NCI-H526 treated with DMSO at 0.1 percent for 48 hours (cell line): ENCODE data around the gene ZNF622.
A peak's percentile ranks its signal among the peaks of the same experiment; 100 is the strongest.

Experiments
- DNase-seq: peaks from one replicate; lab custom pipeline; 2025; lab: John Stamatoyannopoulos, UW

Gene ZNF622

GRCh38 chr5:16430349-16431089 lies 35.1 kb downstream of the ZNF622 start:
- no peak for DNase-seq

DNA sequence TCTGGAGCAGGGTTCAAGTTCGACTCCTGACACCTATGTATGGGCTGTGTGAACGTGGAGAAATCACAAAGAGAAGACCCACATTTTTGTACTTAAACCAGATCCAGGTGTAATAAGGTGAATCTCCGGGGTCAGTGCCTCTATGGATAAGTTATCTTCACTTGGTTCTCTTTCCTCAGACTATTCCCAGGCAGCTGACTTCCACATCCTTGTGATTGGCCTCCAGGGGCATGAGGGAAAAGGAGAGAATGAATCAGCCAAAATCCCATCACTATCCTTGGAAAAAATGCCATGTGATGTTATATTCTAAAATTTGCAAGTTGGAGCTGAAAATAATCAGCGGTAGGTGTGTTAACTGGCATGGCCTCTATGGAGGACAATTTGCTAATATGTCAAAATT lies 37.2 kb downstream of the ZNF622 start:
- no peak for DNase-seq

DNA sequence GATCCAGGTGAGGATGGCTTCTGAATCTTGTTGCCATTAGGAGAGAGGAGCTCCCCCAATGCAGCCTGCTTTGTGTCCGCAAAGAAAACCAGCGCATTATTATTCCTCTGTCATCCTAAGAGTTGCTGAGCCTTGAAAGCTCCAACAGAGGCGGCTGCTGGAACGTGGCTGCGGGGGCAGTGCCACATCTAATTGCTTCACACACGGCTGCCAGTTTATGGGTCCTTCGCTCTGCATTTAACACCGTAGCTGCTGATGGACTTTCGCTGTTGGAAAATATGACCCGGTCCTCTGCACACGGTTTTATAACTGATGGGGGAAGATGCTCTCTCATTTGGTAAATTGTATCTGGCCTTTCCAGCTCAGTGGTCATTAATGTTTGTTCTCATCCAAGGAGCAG lies 38.0 kb downstream of the ZNF622 start:
- no peak for DNase-seq

GRCh38 chr5:16418471-16418922 lies 47.1 kb downstream of the ZNF622 start:
- DNase-seq, result peak; percentile 57

DNA sequence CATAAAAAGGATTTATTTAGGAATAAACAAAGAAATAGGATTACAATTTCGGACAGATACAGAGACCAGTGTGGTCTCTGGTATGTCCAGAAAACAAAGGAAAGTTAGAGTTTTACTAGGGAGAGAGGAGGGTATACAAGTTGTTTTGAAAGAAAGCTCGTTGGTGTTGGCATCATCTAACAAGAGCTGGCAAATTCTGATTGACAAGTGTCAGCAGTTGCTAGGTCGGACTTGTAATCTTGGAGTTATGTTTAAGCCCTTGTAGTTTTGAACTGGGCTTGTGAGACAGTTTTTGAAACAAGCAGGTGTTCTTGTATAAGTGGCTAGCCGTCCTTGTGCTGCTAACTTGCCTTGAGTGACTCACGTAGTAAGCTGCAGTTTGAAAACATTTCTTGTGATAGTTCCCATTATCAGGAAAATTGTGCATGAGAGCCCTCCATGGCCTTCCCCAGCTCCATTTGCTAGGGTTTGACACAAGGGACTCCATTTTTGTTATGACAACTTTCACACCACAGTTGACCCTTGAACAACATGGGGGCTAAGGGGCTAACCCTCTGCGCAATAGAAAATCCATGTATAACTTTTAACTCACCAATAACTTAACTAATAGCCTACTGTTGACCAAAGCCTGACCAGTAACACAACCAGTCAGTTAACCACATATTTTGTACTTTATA lies 48.1 kb downstream of the ZNF622 start:
- DNase-seq, result no peak

DNA sequence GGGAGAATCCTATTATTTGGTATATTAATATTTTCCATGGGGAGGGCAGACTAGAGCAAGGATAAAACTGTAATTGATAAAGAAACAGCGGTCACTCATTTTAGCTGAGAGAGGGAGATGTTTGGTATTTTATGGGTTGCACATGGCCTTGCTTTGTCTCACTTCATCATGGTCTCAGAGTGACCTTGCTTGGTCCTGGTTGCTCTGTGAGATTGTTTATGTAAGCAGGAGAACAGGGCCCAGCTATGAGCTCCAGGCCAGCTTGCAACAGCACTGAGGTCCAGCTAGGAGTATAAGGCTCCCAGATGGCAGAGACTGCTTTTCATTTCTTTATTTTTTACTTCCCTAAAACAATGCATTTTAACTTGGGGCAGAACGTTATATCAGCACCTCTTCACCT lies 50.7 kb downstream of the ZNF622 start:
- DNase-seq, result no peak

DNA sequence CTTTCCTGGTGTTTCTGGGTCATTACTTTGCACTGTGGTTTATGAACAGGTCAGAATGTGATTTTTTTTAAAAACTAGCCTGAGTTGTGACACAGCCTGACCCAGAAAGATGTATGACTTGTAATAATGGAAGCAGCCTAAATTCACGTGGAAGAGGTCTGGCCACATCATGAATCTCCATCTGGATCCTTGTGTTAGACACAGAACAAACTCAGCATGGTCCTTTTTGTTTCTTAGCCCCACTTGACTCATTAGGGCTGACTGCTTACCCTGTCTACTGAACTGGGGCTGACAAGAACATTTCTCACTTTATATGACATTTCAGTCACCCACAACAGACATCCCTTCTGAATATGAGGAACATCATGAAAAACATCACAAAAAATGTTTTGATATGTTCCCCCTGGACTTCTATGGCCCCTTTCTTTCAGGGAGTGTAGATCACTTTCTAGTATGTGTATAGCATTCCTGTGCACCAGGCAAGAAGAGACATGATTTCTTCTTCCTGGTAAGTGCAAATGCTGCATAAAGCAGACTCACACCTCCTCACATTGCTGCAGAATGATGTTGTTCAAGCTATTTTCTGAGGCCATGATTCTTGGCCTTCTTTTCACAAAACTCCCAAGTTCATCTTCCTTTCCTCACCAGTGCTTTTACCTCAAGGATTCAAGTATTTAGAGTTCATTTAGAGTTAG lies 52.3 kb downstream of the ZNF622 start:
- DNase-seq, result no peak

GRCh38 chr5:16412556-16412955 lies 53.0 kb downstream of the ZNF622 start:
- DNase-seq, result no peak

- DNase-seq, result no peak
These were observed 53.7 kb downstream of the ZNF622 start for GRCh38 chr5:16411741-16412455.

GRCh38 chr5:16411235-16411634 lies 54.4 kb downstream of the ZNF622 start:
- no peak for DNase-seq

DNA sequence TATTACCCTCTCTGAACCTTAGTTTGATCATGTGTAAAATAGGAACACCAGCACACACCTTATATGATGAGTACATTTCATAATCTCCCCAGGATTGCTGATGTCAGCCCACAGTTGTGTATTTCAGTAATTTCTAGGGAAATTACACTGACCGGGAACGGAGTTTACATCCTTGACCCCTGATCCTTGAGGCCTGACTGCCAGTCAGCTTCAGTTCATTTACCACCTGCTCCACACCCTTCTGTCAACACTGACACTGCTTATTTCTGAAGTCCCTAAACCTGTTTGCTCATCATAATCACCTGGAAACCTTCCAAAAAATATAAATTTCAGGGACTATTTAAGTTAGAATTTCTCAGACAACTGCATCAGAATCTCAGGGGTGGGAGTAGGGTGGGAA lies 55.3 kb downstream of the ZNF622 start:
- DNase-seq, result no peak

DNA sequence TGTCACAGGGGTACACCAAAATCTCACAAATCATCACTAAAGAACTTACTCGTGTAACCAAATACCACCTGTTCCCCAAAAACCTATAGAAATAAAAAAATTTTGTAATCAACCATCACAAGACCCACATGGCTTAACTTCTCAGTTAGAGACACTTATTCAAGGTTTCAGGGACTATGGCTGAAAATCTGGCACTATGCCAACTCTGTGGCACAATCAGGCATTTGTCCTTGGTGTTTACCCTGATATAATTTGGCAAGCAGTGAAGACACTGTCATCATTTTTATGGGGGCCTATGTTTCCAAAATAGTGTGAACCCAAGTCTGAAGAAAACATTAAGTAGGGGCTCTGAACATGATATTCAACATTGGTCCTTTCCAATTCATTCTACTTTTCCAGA lies 59.0 kb downstream of the ZNF622 start:
- no peak for DNase-seq

- DNase-seq, result no peak
These were observed 59.6 kb downstream of the ZNF622 start for GRCh38 chr5:16406023-16406422.
